ENCODE results near the gene HPSE2.

- TF ChIP-seq, protein P1, sequence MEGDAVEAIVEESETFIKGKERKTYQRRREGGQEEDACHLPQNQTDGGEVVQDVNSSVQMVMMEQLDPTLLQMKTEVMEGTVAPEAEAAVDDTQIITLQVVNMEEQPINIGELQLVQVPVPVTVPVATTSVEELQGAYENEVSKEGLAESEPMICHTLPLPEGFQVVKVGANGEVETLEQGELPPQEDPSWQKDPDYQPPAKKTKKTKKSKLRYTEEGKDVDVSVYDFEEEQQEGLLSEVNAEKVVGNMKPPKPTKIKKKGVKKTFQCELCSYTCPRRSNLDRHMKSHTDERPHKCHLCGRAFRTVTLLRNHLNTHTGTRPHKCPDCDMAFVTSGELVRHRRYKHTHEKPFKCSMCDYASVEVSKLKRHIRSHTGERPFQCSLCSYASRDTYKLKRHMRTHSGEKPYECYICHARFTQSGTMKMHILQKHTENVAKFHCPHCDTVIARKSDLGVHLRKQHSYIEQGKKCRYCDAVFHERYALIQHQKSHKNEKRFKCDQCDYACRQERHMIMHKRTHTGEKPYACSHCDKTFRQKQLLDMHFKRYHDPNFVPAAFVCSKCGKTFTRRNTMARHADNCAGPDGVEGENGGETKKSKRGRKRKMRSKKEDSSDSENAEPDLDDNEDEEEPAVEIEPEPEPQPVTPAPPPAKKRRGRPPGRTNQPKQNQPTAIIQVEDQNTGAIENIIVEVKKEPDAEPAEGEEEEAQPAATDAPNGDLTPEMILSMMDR (IDR thresholded peaks at IDR 0.05): no peak
- no peak for TF ChIP-seq EZH2 (IDR thresholded peaks at IDR 0.05; ENCODE audit: borderline replicate concordance, insufficient read depth, low read depth, low read length, poor library complexity, severe bottlenecking)
Observed at GRCh38 chr10:98950106-98950505, 285.5 kb downstream of the HPSE2 start.
